Measurements from ENCODE around the gene TACO1. TPM values are rescaled to one million over a fixed set of nuclear protein-coding genes. Genes with fewer than 3 reads are reported as not detected.
A peak's percentile ranks its signal among the peaks of the same experiment; 100 is the strongest.

TACO1 gene
- total RNA-seq, 2 experiments from 2014 or later: 23.3 to 27.8 TPM

DNA sequence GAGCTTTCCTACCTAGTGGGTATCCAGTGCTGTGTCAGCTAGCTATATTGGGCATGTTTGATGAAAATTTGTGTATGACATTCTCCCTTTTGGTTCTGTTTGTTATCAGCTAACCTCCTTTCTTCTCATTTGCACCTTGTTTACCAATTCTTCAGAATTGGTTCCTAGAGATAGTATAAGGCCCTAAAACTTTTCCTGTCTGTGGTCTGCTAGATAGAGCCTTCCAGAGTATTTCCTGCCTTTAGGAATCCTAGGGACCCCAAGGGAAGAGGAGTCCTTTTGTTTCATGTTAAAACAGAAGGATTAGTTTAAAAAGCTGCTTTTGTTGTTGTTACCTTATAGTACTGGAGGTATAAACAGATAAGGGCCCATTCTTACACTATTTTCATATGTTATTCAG is 33.0 kb downstream of the TACO1 start:
- ATAC-seq (no peak), DNase-seq (no peak)
- no peak overlapping the region for H3K4me3 Mint-ChIP-seq
- no peaks in the 10 kb centered on the region for H3K9me3 Mint-ChIP-seq (ENCODE audit: low read depth)
- H3K27me3 Mint-ChIP-seq: no peaks in the 10 kb centered on the region
- H3K36me3 Mint-ChIP-seq: peaks cover 19% of the 10 kb centered on the region
- CTCF ChIA-PET: interaction anchor here (1.1 to 1.7 kb wide), 3 partner anchors 12 to 24 kb away, joined by 3 to 6 read pairs (median 4); partner anchors contain the start of gene MAP3K3
- peak overlapping the region; percentile 41 for H3K27ac Mint-ChIP-seq
- peaks cover 11% of the 10 kb centered on the region for H3K4me1 Mint-ChIP-seq

DNA sequence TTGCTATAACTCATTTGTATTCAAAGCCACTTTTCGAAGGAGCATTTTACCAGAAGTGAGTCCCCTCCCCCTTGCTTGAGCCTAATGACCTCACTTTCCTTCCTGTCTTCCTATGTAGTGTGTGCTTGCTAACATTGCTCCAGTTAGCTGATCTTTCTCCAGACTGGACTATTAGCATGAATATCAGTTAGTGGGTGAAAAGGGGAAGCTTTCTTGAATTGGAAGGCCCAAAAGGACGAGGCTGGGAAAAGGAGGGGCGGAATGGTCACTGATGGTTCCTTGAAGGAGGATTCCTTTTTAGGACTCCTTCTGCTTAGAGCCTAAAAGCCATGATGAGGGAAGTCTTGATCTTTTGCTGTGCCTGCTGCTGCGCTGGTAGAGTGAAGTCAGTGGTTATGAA is 33.5 kb downstream of the TACO1 start:
- H3K36me3 Mint-ChIP-seq: peaks cover 19% of the 10 kb centered on the region
- CTCF ChIA-PET: interaction anchor here (1.1 to 1.7 kb wide), 3 partner anchors 12 to 24 kb away, joined by 3 to 6 read pairs (median 4); partner anchors contain the start of gene MAP3K3
- peak overlapping the region; percentile 41 for H3K27ac Mint-ChIP-seq
- peaks cover 11% of the 10 kb centered on the region for H3K4me1 Mint-ChIP-seq
- no peaks in the 10 kb centered on the region for H3K9me3 Mint-ChIP-seq (ENCODE audit: low read depth)
- no peaks in the 10 kb centered on the region for H3K27me3 Mint-ChIP-seq
- H3K4me3 Mint-ChIP-seq: no peak overlapping the region
- ATAC-seq: no peak
- no peak for DNase-seq

- Mint-ChIP-seq H3K4me3 (no peak overlapping the region), H3K27ac (no peak overlapping the region), H3K4me1 (peaks cover 11% of the 10 kb centered on the region), H3K9me3 (ENCODE audit: low read depth) (no peaks in the 10 kb centered on the region), H3K36me3 (peaks cover 20% of the 10 kb centered on the region), H3K27me3 (no peaks in the 10 kb centered on the region)
- no peak for DNase-seq
- CTCF ChIA-PET: interaction anchor here (1.1 to 1.5 kb wide), 2 partner anchors 13 to 25 kb away, joined by 3 to 4 read pairs; partner anchors contain the start of gene MAP3K3
- no peak for ATAC-seq
Measured at GRCh38 chr17:63634816-63635215, 34.1 kb downstream of the TACO1 start.

GRCh38 chr17:63635290-63635689 is 34.6 kb downstream of the TACO1 start:
- Mint-ChIP-seq H3K27me3 (no peaks in the 10 kb centered on the region), H3K4me3 (no peak overlapping the region), H3K4me1 (peaks cover 11% of the 10 kb centered on the region), H3K27ac (no peak overlapping the region), H3K36me3 (peaks cover 21% of the 10 kb centered on the region), H3K9me3 (ENCODE audit: low read depth) (no peaks in the 10 kb centered on the region)
- no peak for ATAC-seq
- no peak for DNase-seq
- CTCF ChIA-PET: interaction anchor here (1.5 kb wide), 2 partner anchors 10 to 25 kb away, joined by 4 to 6 read pairs; no protein-coding TSS in a partner anchor

- Mint-ChIP-seq H3K27ac (no peak overlapping the region), H3K27me3 (no peaks in the 10 kb centered on the region), H3K4me3 (no peak overlapping the region), H3K36me3 (peaks cover 21% of the 10 kb centered on the region), H3K4me1 (peaks cover 11% of the 10 kb centered on the region), H3K9me3 (ENCODE audit: low read depth) (no peaks in the 10 kb centered on the region)
- ATAC-seq (no peak), DNase-seq (no peak)
- CTCF ChIA-PET: interaction anchor here (1.2 to 1.5 kb wide), 2 partner anchors 11 to 17 kb away, joined by 3 to 6 read pairs; no protein-coding TSS in a partner anchor
Measured at GRCh38 chr17:63635787-63636186, 35.1 kb downstream of the TACO1 start.

DNA sequence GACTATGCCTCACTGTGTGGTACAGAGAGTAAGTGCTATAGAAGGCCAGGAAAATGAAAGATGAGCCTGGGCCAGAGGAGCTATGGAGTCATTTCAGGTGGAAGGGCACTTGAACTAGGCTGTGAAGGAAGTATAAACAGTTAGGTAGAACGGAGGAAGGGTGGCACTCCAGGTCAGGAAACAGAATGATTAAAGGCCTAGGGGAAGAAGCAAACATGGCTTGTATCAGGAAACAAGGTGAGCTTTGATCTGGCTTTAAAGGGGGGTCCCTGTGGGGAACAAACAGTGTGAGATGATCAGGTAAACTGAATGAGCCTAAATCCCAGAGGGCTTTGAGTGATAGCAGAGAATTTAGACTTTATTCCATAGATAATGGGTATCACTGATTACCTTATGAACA is 38.4 kb downstream of the TACO1 start:
- DNase-seq (no peak), ATAC-seq (no peak)
- H3K27me3 Mint-ChIP-seq: no peaks in the 10 kb centered on the region
- H3K4me1 Mint-ChIP-seq: peaks cover 3% of the 10 kb centered on the region
- no peak overlapping the region for H3K4me3 Mint-ChIP-seq
- CTCF ChIA-PET: no interaction called here
- H3K36me3 Mint-ChIP-seq: peaks cover 17% of the 10 kb centered on the region
- H3K27ac Mint-ChIP-seq: no peak overlapping the region
- H3K9me3 Mint-ChIP-seq (ENCODE audit: low read depth): no peaks in the 10 kb centered on the region

GRCh38 chr17:63640038-63640437 is 39.3 kb downstream of the TACO1 start:
- H3K4me3 Mint-ChIP-seq: no peak overlapping the region

GRCh38 chr17:63641692-63642448 is 41.2 kb downstream of the TACO1 start:
- no peaks in the 10 kb centered on the region for H3K9me3 Mint-ChIP-seq (ENCODE audit: low read depth)
- no peak for DNase-seq
- CTCF ChIA-PET: no interaction called here
- no peak for ATAC-seq
- H3K4me1 Mint-ChIP-seq: peaks cover 2% of the 10 kb centered on the region
- no peak overlapping the region for H3K27ac Mint-ChIP-seq
- H3K36me3 Mint-ChIP-seq: peaks cover 7% of the 10 kb centered on the region
- no peaks in the 10 kb centered on the region for H3K27me3 Mint-ChIP-seq
- H3K4me3 Mint-ChIP-seq: no peak overlapping the region

More at GRCh38 chr17:63640038-63640437, 39.3 kb downstream of the TACO1 start:
- ATAC-seq: no peak
- H3K9me3 Mint-ChIP-seq (ENCODE audit: low read depth): no peaks in the 10 kb centered on the region
- DNase-seq: no peak
- CTCF ChIA-PET: no interaction called here
- H3K27me3 Mint-ChIP-seq: no peaks in the 10 kb centered on the region
- no peak overlapping the region for H3K27ac Mint-ChIP-seq
- H3K4me1 Mint-ChIP-seq: no peaks in the 10 kb centered on the region
- peaks cover 14% of the 10 kb centered on the region for H3K36me3 Mint-ChIP-seq

DNA sequence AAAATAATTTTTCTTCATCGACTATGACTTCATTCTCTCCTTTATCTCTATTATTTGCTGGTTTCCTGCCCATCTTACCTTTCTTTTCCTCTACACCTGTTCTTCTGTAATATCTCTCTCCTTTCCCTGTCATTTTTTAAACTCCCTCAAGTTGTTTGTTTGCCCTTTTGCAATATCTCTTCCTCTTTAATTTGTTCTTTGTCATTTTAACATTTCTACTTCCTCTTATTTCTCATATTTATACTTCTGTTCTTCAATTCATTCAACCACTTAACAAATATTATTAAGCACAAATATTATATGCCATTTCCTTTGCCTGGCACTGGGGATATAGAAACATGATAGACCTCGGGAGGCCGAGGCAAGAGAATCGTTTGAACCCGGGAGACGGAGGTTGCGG is 44.2 kb downstream of the TACO1 start:
- Mint-ChIP-seq H3K4me1 (peaks cover 10% of the 10 kb centered on the region), H3K9me3 (ENCODE audit: low read depth) (no peaks in the 10 kb centered on the region), H3K27ac (no peak overlapping the region), H3K4me3 (no peak overlapping the region), H3K36me3 (peaks cover 11% of the 10 kb centered on the region), H3K27me3 (no peaks in the 10 kb centered on the region)
- CTCF ChIA-PET: no interaction called here
- no peak for ATAC-seq
- DNase-seq: no peak

DNA sequence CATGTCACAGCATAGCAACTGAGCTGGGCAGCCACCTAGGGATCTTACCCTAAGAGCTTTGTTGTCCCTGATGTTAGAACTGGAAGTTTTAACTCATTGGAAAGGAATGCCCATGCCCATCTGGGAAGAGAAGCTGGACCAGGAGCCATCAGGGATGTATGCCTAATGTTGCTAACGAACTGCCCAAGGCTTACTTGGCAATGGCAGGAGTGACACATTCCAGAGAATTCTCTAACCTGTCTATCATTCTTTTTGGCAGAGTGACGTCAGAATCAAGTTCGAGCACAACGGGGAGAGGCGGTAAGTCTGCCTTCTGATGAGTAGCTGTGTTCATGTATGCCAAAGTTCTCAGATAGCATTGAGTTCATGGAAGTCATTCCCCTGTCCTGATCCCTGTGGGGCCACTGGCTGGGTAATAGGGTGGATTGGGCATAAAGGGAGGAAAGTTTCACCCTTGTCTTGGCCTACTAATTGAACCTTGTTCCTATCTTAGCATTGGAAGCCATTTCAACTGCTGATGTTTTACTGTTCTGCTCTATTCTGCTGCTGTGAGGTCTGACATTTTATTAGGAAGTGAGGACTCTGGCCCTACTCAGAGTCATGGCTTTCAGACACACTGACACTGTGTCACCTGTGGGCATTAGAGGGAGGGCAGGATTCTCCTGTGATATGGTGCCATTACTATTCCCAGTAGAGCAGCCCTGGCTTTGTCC is 45.2 kb downstream of the TACO1 start:
- Mint-ChIP-seq H3K36me3 (peaks cover 10% of the 10 kb centered on the region), H3K9me3 (ENCODE audit: low read depth) (no peaks in the 10 kb centered on the region), H3K27ac (no peak overlapping the region), H3K27me3 (no peaks in the 10 kb centered on the region), H3K4me1 (peaks cover 12% of the 10 kb centered on the region), H3K4me3 (no peak overlapping the region)
- CTCF ChIA-PET: no interaction called here
- ATAC-seq (no peak), DNase-seq (no peak)

- no peak overlapping the region for H3K27ac Mint-ChIP-seq
- ATAC-seq: no peak
Measured at GRCh38 chr17:63646488-63646806, 45.8 kb downstream of the TACO1 start.

GRCh38 chr17:63647065-63647725 is 46.5 kb downstream of the TACO1 start:
- Mint-ChIP-seq H3K27ac (no peak overlapping the region), H3K27me3 (no peaks in the 10 kb centered on the region), H3K4me3 (no peak overlapping the region), H3K4me1 (peaks cover 12% of the 10 kb centered on the region), H3K9me3 (ENCODE audit: low read depth) (no peaks in the 10 kb centered on the region), H3K36me3 (peaks cover 15% of the 10 kb centered on the region)
- CTCF ChIA-PET: interaction anchor here (0.6 kb wide), 1 partner anchor 14 kb away, joined by 3 read pairs; no protein-coding TSS in a partner anchor
- ATAC-seq: no peak
- no peak for DNase-seq

More at GRCh38 chr17:63646488-63646806, 45.8 kb downstream of the TACO1 start:
- Mint-ChIP-seq H3K4me3 (no peak overlapping the region), H3K36me3 (peaks cover 11% of the 10 kb centered on the region), H3K27me3 (no peaks in the 10 kb centered on the region), H3K4me1 (peaks cover 12% of the 10 kb centered on the region), H3K9me3 (ENCODE audit: low read depth) (no peaks in the 10 kb centered on the region)
- no peak for DNase-seq
- CTCF ChIA-PET: no interaction called here

DNA sequence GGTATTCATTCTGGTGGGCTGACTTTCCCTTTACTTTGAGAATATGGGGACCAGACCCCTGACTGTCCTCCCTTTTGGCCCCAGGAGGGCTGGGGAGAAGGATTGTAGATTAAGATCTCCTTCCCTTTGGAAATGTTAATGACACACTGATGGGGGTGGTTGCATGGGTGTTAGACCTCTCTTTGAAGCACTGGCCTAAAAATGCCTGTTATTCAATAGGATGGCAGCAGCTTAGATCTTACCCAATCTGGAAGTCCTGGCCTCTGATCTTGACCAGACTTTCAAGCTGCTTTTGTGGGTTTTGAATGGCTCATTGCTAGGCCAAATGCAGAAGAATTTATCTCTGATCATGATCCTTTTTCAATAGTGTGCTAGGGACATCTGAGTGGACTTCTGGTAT is 47.2 kb downstream of the TACO1 start:
- no peaks in the 10 kb centered on the region for H3K9me3 Mint-ChIP-seq (ENCODE audit: low read depth)
- ATAC-seq: no peak
- no peak for DNase-seq
- no peaks in the 10 kb centered on the region for H3K27me3 Mint-ChIP-seq
- H3K4me1 Mint-ChIP-seq: peaks cover 12% of the 10 kb centered on the region
- CTCF ChIA-PET: no interaction called here
- no peak overlapping the region for H3K4me3 Mint-ChIP-seq
- no peak overlapping the region for H3K27ac Mint-ChIP-seq
- peaks cover 17% of the 10 kb centered on the region for H3K36me3 Mint-ChIP-seq
